H9 (cell line): ENCODE measurements around the gene EIF6. TPM values are rescaled to one million over a fixed set of nuclear protein-coding genes. Genes with fewer than 3 reads are reported as not detected.

Source experiments
- DNase-seq: peaks from one replicate; pipeline ENCODE4 v3.0.0-alpha.2; 2017
- H2AFZ ChIP-seq: one replicate; pipeline ENCODE4 v1.6.1; 2013; ENCODE audit warnings: mild to moderate bottlenecking, low read length, control low read depth, moderate library complexity
- H2AK5ac ChIP-seq: 2 replicates; pipeline ENCODE4 v1.6.1; 2013; ENCODE audit warnings: low read length, control low read depth, mixed read lengths; ENCODE audit not compliant: insufficient read length
- H2BK120ac ChIP-seq: one replicate; pipeline ENCODE4 v1.6.1; 2013; ENCODE audit warnings: low read depth, mild to moderate bottlenecking, low read length, control low read depth, inconsistent platforms; ENCODE audit not compliant: poor library complexity, severe bottlenecking
- H2BK12ac ChIP-seq: 2 replicates; pipeline ENCODE4 v1.6.1; 2013; ENCODE audit warnings: low read length, control low read depth, mixed read lengths, low read depth; ENCODE audit not compliant: insufficient read length
- H2BK15ac ChIP-seq: 2 replicates; pipeline ENCODE4 v1.6.1; 2013; ENCODE audit warnings: low read depth, low read length, control low read depth
- H2BK20ac ChIP-seq: one replicate; pipeline ENCODE4 v1.6.1; 2013; ENCODE audit warnings: low read depth, mild to moderate bottlenecking, low read length, control low read depth, inconsistent platforms; ENCODE audit not compliant: poor library complexity, severe bottlenecking
- H2BK5ac ChIP-seq: 2 replicates; pipeline ENCODE4 v1.6.1; 2013; ENCODE audit warnings: low read length, control low read depth, mixed read lengths; ENCODE audit not compliant: insufficient read length
- H3K14ac ChIP-seq: 2 replicates; pipeline ENCODE4 v1.6.1; 2013; ENCODE audit warnings: low read length, control low read depth; ENCODE audit not compliant: insufficient read depth
- H3K18ac ChIP-seq: 2 replicates; pipeline ENCODE4 v1.6.1; 2013; ENCODE audit warnings: low read depth, mild to moderate bottlenecking, mixed read lengths, low read length, control low read depth; ENCODE audit not compliant: insufficient read length
- H3K23ac ChIP-seq: 2 replicates; pipeline ENCODE4 v1.6.1; 2013; ENCODE audit warnings: low read length, control low read depth, mixed read lengths, low read depth; ENCODE audit not compliant: insufficient read length
- H3K23me2 ChIP-seq: 2 replicates; pipeline ENCODE4 v1.6.1; 2013; ENCODE audit warnings: low read depth, mild to moderate bottlenecking, mixed read lengths, low read length, control low read depth; ENCODE audit not compliant: insufficient read length, poor library complexity, severe bottlenecking
- H3K27ac ChIP-seq: 2 replicates; pipeline ENCODE4 v1.5.1; 2013; ENCODE audit warnings: low read length, control low read depth, mixed read lengths, low read depth; ENCODE audit not compliant: insufficient read length
- H3K27me3 ChIP-seq: 2 replicates; pipeline ENCODE4 v1.6.1; 2013; ENCODE audit warnings: low read length, control low read depth, inconsistent platforms; ENCODE audit not compliant: insufficient read depth
- H3K4ac ChIP-seq: 2 replicates; pipeline ENCODE4 v1.6.1; 2013; ENCODE audit warnings: low read depth, mild to moderate bottlenecking, control low read depth, inconsistent platforms, low read length, moderate library complexity
- H3K4me1 ChIP-seq: 2 replicates; pipeline ENCODE4 v1.6.1; 2013; ENCODE audit warnings: low read length, control low read depth, inconsistent platforms; ENCODE audit not compliant: insufficient read depth
- H3K4me2 ChIP-seq: 2 replicates; pipeline ENCODE4 v1.6.1; 2013; ENCODE audit warnings: low read length, control low read depth, mixed read lengths; ENCODE audit not compliant: insufficient read length, insufficient read depth
- H3K56ac ChIP-seq: 2 replicates; pipeline ENCODE4 v1.6.1; 2013; ENCODE audit warnings: low read depth, mild to moderate bottlenecking, mixed read lengths, low read length, control low read depth; ENCODE audit not compliant: insufficient read length
- H3K79me1 ChIP-seq: 2 replicates; pipeline ENCODE4 v1.6.1; 2013; ENCODE audit warnings: low read depth, mild to moderate bottlenecking, moderate library complexity, low read length, control low read depth, inconsistent platforms; ENCODE audit not compliant: insufficient read depth, poor library complexity, severe bottlenecking
- H3K79me2 ChIP-seq: 2 replicates; pipeline ENCODE4 v1.6.1; 2013; ENCODE audit warnings: low read length, control low read depth, inconsistent platforms; ENCODE audit not compliant: insufficient read depth
- H3K9ac ChIP-seq: 2 replicates; pipeline ENCODE4 v1.6.1; 2013; ENCODE audit warnings: low read length, control low read depth, mixed read lengths; ENCODE audit not compliant: insufficient read length; ENCODE audit errors: extremely low read depth
- H3K9me3 ChIP-seq: one replicate; pipeline ENCODE4 v1.6.1; 2013; ENCODE audit warnings: low read depth, low read length, inconsistent platforms; ENCODE audit not compliant: control insufficient read depth
- H3T11ph ChIP-seq: one replicate; pipeline ENCODE4 v1.6.1; 2013; ENCODE audit warnings: mild to moderate bottlenecking, low read length, control low read depth, inconsistent platforms
- H4K20me1 ChIP-seq: one replicate; pipeline ENCODE4 v1.6.1; 2013; ENCODE audit not compliant: control insufficient read depth, insufficient read length, insufficient read depth
- H4K5ac ChIP-seq: 2 replicates; pipeline ENCODE4 v1.6.1; 2013; ENCODE audit warnings: low read depth, mild to moderate bottlenecking, mixed read lengths, low read length, control low read depth; ENCODE audit not compliant: insufficient read length
- H4K8ac ChIP-seq: replicated peaks from 2 replicates; pipeline ENCODE4 v1.6.1; 2013; ENCODE audit warnings: low read length, control low read depth, mixed read lengths, low read depth; ENCODE audit not compliant: insufficient read length
- H4K91ac ChIP-seq: 2 replicates; pipeline ENCODE4 v1.6.1; 2013; ENCODE audit warnings: low read depth, mild to moderate bottlenecking, moderate library complexity, mixed read lengths, low read length, control low read depth; ENCODE audit not compliant: insufficient read length
- H3K27ac Mint-ChIP-seq, 3 experiments: 2 replicates in 2 of 3; 3 replicates in 1 of 3; pipeline ENCODE4 v1.8.0; 2020 to 2021; ENCODE audit warnings: mixed read lengths in 3 of 3, mild to moderate bottlenecking in 1 of 3, moderate library complexity in 1 of 3
- H3K27me3 Mint-ChIP-seq: 2 replicates; pipeline ENCODE4 v1.8.0; 2021; ENCODE audit warnings: low read depth, mild to moderate bottlenecking, moderate library complexity, mixed read lengths
- H3K36me3 Mint-ChIP-seq, 3 experiments: 2 replicates in 2 of 3; 3 replicates in 1 of 3; pipeline ENCODE4 v1.8.0; 2020 to 2021; ENCODE audit warnings: low read depth in 3 of 3, mixed read lengths in 3 of 3; ENCODE audit not compliant: insufficient read depth in 1 of 3
- H3K4me1 Mint-ChIP-seq, 2 experiments: 2 replicates each; pipeline ENCODE4 v1.8.0; 2020; ENCODE audit warnings: mixed read lengths in 2 of 2
- H3K4me3 Mint-ChIP-seq, 2 experiments: 2 replicates in 1 of 2; 3 replicates in 1 of 2; pipeline ENCODE4 v1.8.0; 2020 to 2021; ENCODE audit warnings: mild to moderate bottlenecking in 2 of 2, mixed read lengths in 2 of 2, moderate library complexity in 1 of 2
- H3K9me3 Mint-ChIP-seq, 2 experiments: 2 replicates in 1 of 2; 3 replicates in 1 of 2; pipeline ENCODE4 v1.8.0; 2020; ENCODE audit warnings: mild to moderate bottlenecking in 2 of 2, mixed read lengths in 2 of 2, moderate library complexity in 1 of 2
- WGBS: extraction: QIAGEN DNeasy Blood & Tissue Kit; methylation state at CpG from one replicate; pipeline ENCODE4 v1.1.7; 2013; ENCODE audit warnings: missing lambda C conversion rate, low lambda C conversion rate, mixed read lengths; ENCODE audit not compliant: insufficient read length; ENCODE audit errors: extremely low coverage; 5-methylcytosine and 5-hydroxymethylcytosine counted together
- total RNA-seq: library from RNA; stranded (reverse); gene quantifications from 2 replicates; pipeline ENCODE4 v1.2.1, GENCODE V29; 2021
- TF ChIP-seq, protein P1 (sequence below): fragments of 200-600 bp; sonication (generic); conservative IDR thresholded peaks from 3 replicates; pipeline ENCODE4 v1.8.0; 2021; ENCODE audit warnings: antibody characterized with exemption, mild to moderate bottlenecking

Gene EIF6
- total RNA-seq, 1 experiment from 2014 or later: 150 TPM

DNA sequence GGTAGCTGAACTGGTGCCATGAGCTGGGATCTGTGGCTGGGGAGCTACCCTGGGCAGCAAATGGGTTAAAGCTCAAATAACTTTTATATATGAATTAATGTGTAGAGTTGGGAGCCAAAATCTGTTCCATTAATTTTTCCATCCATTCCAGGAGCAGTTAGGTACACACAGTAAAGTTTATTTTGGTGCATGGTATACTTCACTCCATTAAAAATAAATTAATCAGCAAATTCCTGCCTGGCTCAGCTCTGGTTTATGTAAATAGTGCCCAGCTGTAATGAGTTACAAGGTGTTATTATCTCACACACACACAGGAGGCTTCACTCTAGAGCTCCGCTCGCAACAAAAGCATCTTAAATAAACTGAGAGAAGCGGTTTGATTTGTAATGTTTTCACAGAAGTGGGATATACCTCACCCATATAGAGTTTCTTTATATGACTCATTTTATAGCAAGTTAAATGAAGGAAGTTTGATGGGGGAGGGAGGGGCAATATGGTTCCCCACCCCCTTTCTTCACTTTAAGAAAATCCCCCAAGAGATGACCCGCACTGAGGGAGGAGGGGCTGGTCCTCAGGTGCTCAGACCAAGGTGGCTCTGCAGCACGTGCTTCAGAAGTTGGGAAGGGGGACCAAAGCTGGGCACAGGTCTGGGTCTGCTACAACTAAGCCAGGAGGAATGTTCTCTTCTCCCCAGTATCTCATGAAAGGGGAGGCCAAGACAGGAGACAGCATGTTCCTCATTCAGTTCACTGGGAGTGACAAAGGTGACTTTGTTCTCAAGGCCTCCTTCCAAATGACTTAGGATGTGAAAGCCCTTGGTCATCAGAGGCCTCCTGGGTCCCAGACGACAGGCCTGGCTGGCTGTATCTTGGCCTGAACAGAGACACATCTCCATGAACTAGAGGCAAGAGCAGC is 18.1 kb upstream of the EIF6 start:
- Histone ChIP-seq H4K91ac (no peak overlapping the region), H2BK15ac (no peak overlapping the region), H3K9me3 (no peaks in the 10 kb centered on the region), H3K79me2 (no peaks in the 10 kb centered on the region), H3K4ac (no peak overlapping the region), H2BK5ac (no peak overlapping the region), H3K23me2 (peaks cover 4% of the 10 kb centered on the region), H3K23ac (no peak overlapping the region), H2AFZ (no peak overlapping the region), H4K8ac (no peak overlapping the region), H2BK12ac (no peak overlapping the region), H3K4me1 (peaks cover 3% of the 10 kb centered on the region; the same call in 1 of the 2 replicates), H3K9ac (no peak overlapping the region), H4K20me1 (no peaks in the 10 kb centered on the region), H3K79me1 (no peaks in the 10 kb centered on the region), H2BK20ac (no peak overlapping the region), H3K56ac (no peak overlapping the region), H3K4me2 (no peak overlapping the region), H2BK120ac (no peak overlapping the region), H3K18ac (no peak overlapping the region), H3K27me3 (no peaks in the 10 kb centered on the region), H3K14ac (no peak overlapping the region), H2AK5ac (no peak overlapping the region), H3K27ac (no peak overlapping the region), H3T11ph (no peak overlapping the region), H4K5ac (no peak overlapping the region)
- peaks cover 16% of the 10 kb centered on the region in 2 experiments for H3K4me1 Mint-ChIP-seq
- no peaks in the 10 kb centered on the region; a peak in 1 of 5 replicates for H3K9me3 Mint-ChIP-seq
- H3K27me3 Mint-ChIP-seq: peaks cover 10% of the 10 kb centered on the region
- WGBS: no CpG with 5 or more reads among the region's 6 CpGs
- H3K27ac Mint-ChIP-seq: no peak overlapping the region
- peaks cover 0 to 3% (median 2%) of the 10 kb centered on the region in 3 experiments; a peak in 4 of 7 replicates for H3K36me3 Mint-ChIP-seq
- TF ChIP-seq, protein P1, sequence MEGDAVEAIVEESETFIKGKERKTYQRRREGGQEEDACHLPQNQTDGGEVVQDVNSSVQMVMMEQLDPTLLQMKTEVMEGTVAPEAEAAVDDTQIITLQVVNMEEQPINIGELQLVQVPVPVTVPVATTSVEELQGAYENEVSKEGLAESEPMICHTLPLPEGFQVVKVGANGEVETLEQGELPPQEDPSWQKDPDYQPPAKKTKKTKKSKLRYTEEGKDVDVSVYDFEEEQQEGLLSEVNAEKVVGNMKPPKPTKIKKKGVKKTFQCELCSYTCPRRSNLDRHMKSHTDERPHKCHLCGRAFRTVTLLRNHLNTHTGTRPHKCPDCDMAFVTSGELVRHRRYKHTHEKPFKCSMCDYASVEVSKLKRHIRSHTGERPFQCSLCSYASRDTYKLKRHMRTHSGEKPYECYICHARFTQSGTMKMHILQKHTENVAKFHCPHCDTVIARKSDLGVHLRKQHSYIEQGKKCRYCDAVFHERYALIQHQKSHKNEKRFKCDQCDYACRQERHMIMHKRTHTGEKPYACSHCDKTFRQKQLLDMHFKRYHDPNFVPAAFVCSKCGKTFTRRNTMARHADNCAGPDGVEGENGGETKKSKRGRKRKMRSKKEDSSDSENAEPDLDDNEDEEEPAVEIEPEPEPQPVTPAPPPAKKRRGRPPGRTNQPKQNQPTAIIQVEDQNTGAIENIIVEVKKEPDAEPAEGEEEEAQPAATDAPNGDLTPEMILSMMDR: no peak
- H3K4me3 Mint-ChIP-seq: no peak overlapping the region; a peak in 1 of 5 replicates
- no peak for DNase-seq
